Measurements from ENCODE around the gene RSPRY1.
"Not testable (repeated sequence)": the region's sequence is repeated elsewhere in the genome, so short reads cannot be mapped to it uniquely, and the experiment has no call there.

Gene RSPRY1

DNA sequence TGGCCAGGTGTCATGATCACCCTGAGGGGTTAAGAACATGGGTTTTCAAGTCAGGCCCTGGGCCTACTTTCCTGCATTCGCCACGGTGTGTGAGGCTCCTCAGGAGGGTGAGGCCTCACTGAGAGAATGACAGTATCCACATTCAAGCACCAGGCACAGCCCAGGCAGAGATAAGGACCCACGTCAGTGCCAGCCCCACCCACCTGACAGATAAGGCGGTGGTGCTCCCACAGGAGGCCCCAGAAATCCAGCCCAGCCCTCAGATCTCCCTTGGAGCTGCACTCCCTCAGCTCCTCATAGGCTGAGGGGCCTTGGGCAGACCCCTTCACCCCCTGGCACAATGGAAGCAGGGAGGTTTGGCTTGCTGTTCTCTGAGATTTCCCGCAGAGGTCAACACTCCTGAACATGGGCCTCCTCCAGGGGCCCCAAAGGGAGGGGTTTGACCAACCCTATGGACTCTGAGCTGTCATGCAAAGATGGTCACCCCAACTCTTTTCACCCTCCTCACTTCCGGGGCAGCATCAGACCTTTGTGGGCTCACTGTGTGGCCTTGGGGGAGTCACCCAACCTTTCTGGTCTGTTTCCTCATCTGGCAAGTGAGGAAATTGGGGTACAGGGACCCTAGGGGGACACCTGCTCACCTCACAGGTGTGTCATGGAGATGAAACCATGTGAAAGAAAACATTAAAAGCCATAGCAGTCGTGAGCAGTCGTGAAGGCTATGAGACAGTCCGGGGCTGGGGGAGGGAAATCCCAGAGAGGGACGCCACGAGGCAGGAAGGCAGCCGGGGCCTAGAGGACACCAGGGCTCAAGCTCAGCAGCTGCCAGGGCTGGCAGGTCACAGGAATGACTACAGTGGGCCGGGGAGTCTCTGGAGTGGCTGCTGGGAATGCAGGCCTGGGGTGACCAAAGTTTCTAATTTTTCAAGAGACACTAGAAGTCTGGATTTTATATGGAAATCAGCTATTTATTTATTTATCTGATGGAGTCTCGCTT, 83.0 kb downstream of the RSPRY1 start:
- DNase-seq (ENCODE audit: low spot score) = no peak
- TF ChIP-seq, protein P1, sequence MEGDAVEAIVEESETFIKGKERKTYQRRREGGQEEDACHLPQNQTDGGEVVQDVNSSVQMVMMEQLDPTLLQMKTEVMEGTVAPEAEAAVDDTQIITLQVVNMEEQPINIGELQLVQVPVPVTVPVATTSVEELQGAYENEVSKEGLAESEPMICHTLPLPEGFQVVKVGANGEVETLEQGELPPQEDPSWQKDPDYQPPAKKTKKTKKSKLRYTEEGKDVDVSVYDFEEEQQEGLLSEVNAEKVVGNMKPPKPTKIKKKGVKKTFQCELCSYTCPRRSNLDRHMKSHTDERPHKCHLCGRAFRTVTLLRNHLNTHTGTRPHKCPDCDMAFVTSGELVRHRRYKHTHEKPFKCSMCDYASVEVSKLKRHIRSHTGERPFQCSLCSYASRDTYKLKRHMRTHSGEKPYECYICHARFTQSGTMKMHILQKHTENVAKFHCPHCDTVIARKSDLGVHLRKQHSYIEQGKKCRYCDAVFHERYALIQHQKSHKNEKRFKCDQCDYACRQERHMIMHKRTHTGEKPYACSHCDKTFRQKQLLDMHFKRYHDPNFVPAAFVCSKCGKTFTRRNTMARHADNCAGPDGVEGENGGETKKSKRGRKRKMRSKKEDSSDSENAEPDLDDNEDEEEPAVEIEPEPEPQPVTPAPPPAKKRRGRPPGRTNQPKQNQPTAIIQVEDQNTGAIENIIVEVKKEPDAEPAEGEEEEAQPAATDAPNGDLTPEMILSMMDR (IDR thresholded peaks at IDR 0.05; ENCODE audit: extremely low read depth, insufficient read depth, missing control alignments) = no peak
- in situ Hi-C loops (cut with MboI; ENCODE audit: low pct_unique_long_range_greater_than_20kb, low sequenced_read_pairs, unreplicated experiment) = no loop called here

DNA sequence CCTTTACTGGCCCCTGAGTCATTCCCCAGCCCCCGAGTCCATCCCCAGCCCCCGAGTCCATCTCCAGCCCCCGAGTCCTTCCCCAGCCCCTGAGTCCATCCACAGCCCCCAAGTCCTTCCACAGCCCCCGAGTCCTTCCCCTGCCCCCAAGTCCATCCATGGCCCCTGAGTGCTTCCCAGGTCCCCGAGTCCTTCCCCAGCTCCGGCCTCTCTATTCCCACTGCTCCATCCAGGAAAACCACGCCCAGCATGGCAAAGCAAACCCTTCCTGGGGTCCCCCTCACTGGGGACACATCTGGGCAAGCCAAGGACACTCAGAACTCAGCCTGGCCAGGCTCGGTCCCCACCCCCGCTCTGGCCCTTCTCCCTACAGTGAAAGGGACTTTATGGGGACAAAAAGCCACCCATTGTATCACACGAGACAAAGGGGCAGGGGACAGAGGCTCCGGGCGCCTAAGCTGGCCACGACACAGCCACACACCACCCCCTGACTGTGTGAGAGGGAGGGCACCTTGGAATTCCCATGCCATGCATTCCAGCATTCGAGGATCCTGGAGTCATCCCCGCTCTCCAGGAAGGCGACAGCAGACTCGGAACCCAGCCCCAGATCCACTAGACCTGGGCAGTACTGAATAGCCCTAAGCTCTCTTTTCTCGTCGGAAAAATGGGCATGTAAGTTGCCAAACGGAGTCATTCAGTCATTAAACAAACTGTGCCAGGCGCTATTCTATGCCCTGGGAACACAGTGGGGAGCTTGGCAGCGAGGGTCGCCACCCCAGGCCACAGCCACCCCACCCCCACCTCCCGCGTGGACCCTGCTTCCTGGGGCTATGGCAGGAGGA, 84.3 kb downstream of the RSPRY1 start:
- in situ Hi-C loops (cut with MboI; ENCODE audit: low pct_unique_long_range_greater_than_20kb, low sequenced_read_pairs, unreplicated experiment) = no loop called here
- no peak for DNase-seq (ENCODE audit: low spot score)
- TF ChIP-seq, protein P1 (IDR thresholded peaks at IDR 0.05; ENCODE audit: extremely low read depth, insufficient read depth, missing control alignments) = no peak

DNA sequence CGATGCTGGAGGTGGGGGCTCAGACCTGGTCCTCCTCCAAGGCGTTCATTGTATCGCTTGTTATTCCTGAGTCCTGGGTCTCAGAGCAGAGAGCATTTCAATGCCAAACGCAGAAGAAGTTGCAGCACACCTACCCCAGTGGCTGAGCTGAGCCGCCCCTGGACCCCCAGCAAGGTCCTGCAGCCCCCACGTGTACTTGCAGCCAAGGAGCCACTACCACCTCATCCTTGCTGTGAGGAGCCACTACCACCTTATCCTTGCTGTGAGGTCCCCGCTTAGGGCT, 84.9 kb downstream of the RSPRY1 start:
- TF ChIP-seq, protein P1 (IDR thresholded peaks at IDR 0.05; ENCODE audit: extremely low read depth, insufficient read depth, missing control alignments) = no peak
- no peak for DNase-seq (ENCODE audit: low spot score)

DNA sequence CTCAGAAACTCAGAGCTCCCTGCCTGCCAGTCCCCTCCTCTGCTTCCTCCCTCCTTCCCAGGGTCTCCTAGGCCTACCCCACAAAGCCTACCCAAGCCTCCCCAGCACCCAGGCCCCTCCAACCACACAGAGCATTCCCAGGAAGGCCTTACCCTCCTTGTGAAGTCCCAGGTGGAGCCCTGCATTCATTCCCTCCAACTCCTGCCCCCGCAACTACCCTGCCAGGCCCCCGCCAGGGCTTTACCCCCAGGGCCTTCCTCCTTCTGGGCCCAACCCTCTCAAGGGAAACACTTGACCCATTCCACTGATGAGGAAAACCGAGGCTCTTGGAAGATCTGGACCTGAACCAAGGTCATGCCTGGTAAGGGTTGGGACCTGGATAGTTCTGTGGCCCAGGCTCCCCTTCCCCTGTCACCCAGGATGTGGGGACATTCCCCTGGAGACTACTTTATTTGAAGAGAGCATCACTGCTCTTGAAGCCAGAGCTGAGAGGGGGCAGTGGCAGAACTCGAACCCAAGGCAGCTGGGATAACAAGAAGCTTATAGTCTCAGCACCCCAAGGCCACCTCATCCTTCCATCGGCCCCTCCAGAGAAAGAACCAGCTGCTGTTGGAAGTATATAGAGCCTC, 85.9 kb downstream of the RSPRY1 start:
- in situ Hi-C loops (cut with MboI; ENCODE audit: low pct_unique_long_range_greater_than_20kb, low sequenced_read_pairs, unreplicated experiment) = no loop called here
- no peak for DNase-seq (ENCODE audit: low spot score)
- TF ChIP-seq, protein P1 (IDR thresholded peaks at IDR 0.05; ENCODE audit: extremely low read depth, insufficient read depth, missing control alignments) = no peak

More for the DNA sequence above, 84.9 kb downstream of the RSPRY1 start:
- in situ Hi-C loops (cut with MboI; ENCODE audit: low pct_unique_long_range_greater_than_20kb, low sequenced_read_pairs, unreplicated experiment) = no loop called here

DNA sequence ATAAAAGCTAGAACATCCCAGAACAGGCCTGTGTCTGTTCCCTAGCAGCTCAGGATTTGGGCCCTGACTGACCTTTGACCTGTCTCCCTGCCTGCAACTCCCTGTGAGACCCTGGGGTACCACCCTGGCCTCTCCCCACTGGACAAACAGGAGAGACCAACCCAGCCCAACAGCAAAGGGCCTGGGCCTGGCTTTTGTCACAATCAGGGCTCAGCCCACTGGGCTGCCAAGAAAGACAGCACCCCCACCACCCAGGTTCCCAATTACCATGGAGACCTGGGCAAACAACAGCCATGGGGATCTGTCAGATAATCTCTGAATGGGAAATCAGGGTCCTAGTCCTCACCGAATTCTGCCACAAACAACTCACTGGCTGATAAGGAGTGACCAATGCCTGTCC, 87.2 kb downstream of the RSPRY1 start:
- DNase-seq (ENCODE audit: low spot score) = no peak
- TF ChIP-seq, protein P1 (IDR thresholded peaks at IDR 0.05; ENCODE audit: extremely low read depth, insufficient read depth, missing control alignments) = no peak
- in situ Hi-C loops (cut with MboI; ENCODE audit: low pct_unique_long_range_greater_than_20kb, low sequenced_read_pairs, unreplicated experiment) = no loop called here

DNA sequence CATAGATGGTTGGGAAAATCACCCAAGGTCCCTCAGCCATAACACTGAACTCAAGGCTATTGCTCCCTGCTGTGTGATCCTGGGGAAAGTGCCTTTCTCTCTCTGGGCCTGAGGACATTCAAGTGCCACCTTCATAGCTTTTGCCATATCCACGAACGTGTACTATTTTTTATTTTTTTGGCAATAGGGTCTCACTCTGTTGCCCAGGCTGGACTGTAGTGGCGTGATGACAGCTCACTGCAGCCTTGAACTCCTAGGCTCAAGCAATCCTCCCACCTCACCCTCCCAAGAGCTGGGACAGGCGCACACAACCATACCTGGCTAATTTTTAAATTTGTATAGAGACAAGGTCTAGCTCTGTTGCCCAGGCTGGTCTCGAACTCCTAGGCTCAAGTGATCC, 87.7 kb downstream of the RSPRY1 start:
- TF ChIP-seq, protein P1 (IDR thresholded peaks at IDR 0.05; ENCODE audit: extremely low read depth, insufficient read depth, missing control alignments) = no peak
- in situ Hi-C loops (cut with MboI; ENCODE audit: low pct_unique_long_range_greater_than_20kb, low sequenced_read_pairs, unreplicated experiment) = no loop called here
- no peak for DNase-seq (ENCODE audit: low spot score)

DNA sequence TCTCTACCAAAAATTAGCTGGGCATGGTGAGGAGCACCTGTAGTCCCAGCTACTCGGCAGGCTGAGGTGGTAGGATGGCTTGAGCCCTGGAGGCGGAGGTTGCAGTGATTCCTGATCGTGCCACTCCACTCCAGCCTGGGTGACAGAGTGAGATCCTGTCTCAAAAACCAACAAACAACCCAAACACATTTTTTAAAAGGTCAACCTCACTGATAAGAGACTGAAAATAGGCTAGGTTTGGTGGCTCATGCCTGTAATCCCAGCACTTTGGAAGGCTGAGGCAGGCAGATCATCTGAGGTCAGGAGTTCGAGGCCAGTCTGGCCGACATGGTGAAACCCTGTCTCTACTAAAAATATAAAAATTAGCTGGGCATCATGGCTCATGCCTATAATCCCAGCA, 89.8 kb downstream of the RSPRY1 start:
- in situ Hi-C loops (cut with MboI; ENCODE audit: low pct_unique_long_range_greater_than_20kb, low sequenced_read_pairs, unreplicated experiment) = loop anchor here (25.0 kb wide), 1 partner anchor 189 kb away; the partner anchor contains the start of gene CPNE2
- not testable (repeated sequence) for DNase-seq (ENCODE audit: low spot score)
